ENCODE data around the gene NSL1.
"Not testable (repeated sequence)": the region's sequence is repeated elsewhere in the genome, so short reads cannot be mapped to it uniquely, and the experiment has no call there.

NSL1 gene, protein sequence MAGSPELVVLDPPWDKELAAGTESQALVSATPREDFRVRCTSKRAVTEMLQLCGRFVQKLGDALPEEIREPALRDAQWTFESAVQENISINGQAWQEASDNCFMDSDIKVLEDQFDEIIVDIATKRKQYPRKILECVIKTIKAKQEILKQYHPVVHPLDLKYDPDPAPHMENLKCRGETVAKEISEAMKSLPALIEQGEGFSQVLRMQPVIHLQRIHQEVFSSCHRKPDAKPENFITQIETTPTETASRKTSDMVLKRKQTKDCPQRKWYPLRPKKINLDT

GRCh38 chr1:212791676-212792395, at the start of gene NSL1, which contains the start of gene TATDN3:
Gene NSL1 (minus strand): TSS chr1:212791777. CDS start chr1:212791763, 14 bp downstream.
Gene TATDN3 (plus strand): TSS chr1:212791894. CDS start chr1:212791922, 28 bp downstream.
- Mint-ChIP-seq H3K27ac (peak within 1 kb of the TSS; percentile 99), H3K9me3 (peaks cover 5 to 9% of the 10 kb centered on the region in 2 donors), H3K36me3 (peaks cover 11 to 15% of the 10 kb centered on the region in 2 donors), H3K27me3 (no peaks in the 10 kb centered on the region), H3K4me3 (peak within 1 kb of the TSS; percentile 93 to 98), H3K4me1 (peaks cover 16 to 33% of the 10 kb centered on the region in 2 donors)
- peak; percentile 94 for DNase-seq
- peak; percentile 80 to 83 for ATAC-seq (replicated peaks)

DNA sequence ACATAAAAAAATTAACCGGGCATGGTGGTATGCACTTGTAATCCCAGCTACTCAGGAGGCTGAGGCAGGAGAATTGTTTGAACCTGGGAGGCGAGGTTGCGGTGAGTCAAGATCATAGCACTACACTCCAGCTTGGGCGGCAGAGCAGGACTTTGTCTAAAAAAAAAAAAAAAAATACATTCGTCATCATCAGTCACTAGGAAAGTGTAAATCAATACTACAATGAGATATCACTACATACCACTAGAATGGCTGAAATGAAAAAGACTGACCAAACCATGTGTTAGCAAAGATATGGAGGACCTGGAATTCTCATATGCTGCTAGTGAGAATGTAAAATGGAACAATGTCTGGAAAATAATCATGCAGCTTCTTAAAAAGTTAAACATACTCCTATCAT, 46.6 kb upstream of the NSL1 start:
- no peak for DNase-seq
- H3K36me3 Mint-ChIP-seq, result no peaks in the 10 kb centered on the region
- ATAC-seq (replicated peaks), result no peak
- no peaks in the 10 kb centered on the region for H3K27me3 Mint-ChIP-seq
- peaks cover 8 to 17% of the 10 kb centered on the region in 2 donors for H3K4me1 Mint-ChIP-seq
- H3K27ac Mint-ChIP-seq, result no peak overlapping the region
- no peak overlapping the region for H3K4me3 Mint-ChIP-seq
- no peaks in the 10 kb centered on the region for H3K9me3 Mint-ChIP-seq

DNA sequence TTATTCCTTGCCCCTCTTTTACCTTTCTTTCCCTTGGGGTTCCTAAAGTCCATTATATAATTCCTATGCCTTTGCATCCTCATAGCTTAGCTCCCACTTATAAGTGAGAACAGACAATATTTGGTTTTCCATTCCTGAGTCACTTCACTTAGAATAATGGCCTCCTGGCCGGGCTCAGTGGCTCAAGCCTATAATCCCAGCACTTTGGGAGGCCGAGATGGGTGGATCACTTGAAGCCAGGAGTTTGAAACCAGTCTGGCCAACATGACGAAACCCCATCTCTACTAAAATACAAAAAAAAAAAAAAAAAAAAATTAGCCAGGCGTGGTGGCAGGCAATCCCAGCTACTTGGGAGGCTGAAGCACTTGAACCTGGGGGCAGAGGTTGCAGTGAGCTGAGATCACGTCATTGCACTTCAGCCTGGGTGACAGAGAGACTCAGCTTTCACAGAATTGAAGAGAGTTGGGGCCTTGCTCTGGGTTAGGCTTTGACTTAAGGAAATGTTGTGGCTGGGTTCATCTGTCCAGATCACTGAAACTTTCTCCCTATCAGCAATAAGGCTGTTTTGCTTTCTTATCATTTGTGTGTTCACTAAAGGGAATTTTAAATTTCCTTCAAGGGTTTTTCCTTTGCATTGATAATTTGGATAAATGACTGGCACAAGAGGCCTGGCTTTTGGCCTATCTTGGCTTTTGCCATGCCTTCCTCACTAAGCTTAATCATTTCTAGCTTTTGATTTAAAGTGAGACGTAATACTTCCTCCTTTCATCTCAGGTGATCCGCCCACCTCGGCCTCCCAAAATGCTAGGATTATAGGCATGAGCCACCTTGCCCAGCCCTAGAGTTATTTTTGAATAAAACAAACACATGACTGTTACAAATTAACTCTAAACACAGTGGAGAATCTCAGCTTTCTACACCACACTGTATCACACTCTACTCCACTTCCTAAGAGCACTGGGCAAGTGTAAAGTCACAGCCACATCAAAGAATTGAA, 41.9 kb upstream of the NSL1 start:
- not testable (repeated sequence) for H3K27me3 Mint-ChIP-seq, H3K36me3 Mint-ChIP-seq, H3K9me3 Mint-ChIP-seq, H3K4me3 Mint-ChIP-seq
- H3K4me1 Mint-ChIP-seq, result peaks cover 17 to 36% of the 10 kb centered on the region in 2 donors
- DNase-seq, result peak; percentile 57
- peak overlapping the region; percentile 87 for H3K27ac Mint-ChIP-seq
- ATAC-seq (replicated peaks), result peak; percentile 84 to 88

GRCh38 chr1:212828395-212828794, 36.8 kb upstream of the NSL1 start:
- Mint-ChIP-seq H3K4me1 (peaks cover 14 to 29% of the 10 kb centered on the region in 2 donors), H3K4me3 (no peak overlapping the region), H3K27me3 (no peaks in the 10 kb centered on the region), H3K27ac (no peak overlapping the region), H3K9me3 (peaks cover 18 to 19% of the 10 kb centered on the region in 2 donors), H3K36me3 (peaks cover 28 to 30% of the 10 kb centered on the region in 2 donors)
- ATAC-seq (replicated peaks), result no peak
- no peak for DNase-seq

GRCh38 chr1:212827831-212828278, 36.3 kb upstream of the NSL1 start:
- peaks cover 28 to 30% of the 10 kb centered on the region in 2 donors for H3K36me3 Mint-ChIP-seq
- H3K4me3 Mint-ChIP-seq, result no peak overlapping the region
- DNase-seq (no peak), ATAC-seq (replicated peaks) (no peak)
- H3K27me3 Mint-ChIP-seq, result no peaks in the 10 kb centered on the region
- H3K27ac Mint-ChIP-seq, result no peak overlapping the region
- peaks cover 18 to 19% of the 10 kb centered on the region in 2 donors for H3K9me3 Mint-ChIP-seq
- peaks cover 10 to 24% of the 10 kb centered on the region in 2 donors for H3K4me1 Mint-ChIP-seq

DNA sequence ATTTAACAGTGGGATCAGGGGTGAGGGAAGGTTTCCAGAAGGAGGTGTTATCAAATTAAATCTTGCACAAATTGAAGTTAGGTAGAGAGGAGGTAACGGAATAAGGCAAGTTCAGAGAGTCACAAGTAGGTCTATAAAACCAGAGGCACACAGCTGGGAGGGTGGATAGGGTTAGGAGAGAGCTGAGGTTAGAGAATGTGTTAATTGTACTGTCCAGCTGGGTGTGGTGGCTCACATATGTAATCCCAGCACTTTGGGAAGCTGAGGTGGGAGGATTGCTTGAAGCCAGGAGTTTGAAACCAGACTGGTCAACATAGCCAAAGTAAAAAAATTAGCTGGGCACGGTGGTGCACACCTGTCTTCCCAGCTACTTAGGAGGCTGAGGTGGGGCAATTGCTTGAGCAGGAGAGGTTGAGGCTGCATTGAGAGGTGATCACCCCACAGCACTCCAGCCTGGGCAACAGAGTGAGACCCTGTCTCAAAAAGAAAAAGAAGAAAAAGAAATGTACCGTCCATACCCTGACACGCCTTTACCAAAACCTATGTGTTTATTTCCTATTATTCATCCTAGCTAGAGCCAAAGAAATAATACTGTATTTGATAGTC, 35.7 kb upstream of the NSL1 start:
- no peak overlapping the region for H3K4me3 Mint-ChIP-seq
- H3K36me3 Mint-ChIP-seq, result peaks cover 28 to 30% of the 10 kb centered on the region in 2 donors
- no peaks in the 10 kb centered on the region for H3K27me3 Mint-ChIP-seq
- H3K9me3 Mint-ChIP-seq, result peaks cover 18 to 19% of the 10 kb centered on the region in 2 donors
- H3K27ac Mint-ChIP-seq, result no peak overlapping the region
- peaks cover 9 to 20% of the 10 kb centered on the region in 2 donors for H3K4me1 Mint-ChIP-seq
- DNase-seq (no peak), ATAC-seq (replicated peaks) (no peak)

- no peak for DNase-seq
- ATAC-seq (replicated peaks), result no peak
- no peaks in the 10 kb centered on the region for H3K27me3 Mint-ChIP-seq
- H3K27ac Mint-ChIP-seq, result peak overlapping the region; percentile 47
- H3K36me3 Mint-ChIP-seq, result peaks cover 25 to 34% of the 10 kb centered on the region in 2 donors
- H3K9me3 Mint-ChIP-seq, result peaks cover 18% of the 10 kb centered on the region in 2 donors
- H3K4me3 Mint-ChIP-seq, result no peak overlapping the region
- peaks cover 4 to 13% of the 10 kb centered on the region in 2 donors for H3K4me1 Mint-ChIP-seq
Measured at GRCh38 chr1:212825798-212826452, 34.3 kb upstream of the NSL1 start.

DNA sequence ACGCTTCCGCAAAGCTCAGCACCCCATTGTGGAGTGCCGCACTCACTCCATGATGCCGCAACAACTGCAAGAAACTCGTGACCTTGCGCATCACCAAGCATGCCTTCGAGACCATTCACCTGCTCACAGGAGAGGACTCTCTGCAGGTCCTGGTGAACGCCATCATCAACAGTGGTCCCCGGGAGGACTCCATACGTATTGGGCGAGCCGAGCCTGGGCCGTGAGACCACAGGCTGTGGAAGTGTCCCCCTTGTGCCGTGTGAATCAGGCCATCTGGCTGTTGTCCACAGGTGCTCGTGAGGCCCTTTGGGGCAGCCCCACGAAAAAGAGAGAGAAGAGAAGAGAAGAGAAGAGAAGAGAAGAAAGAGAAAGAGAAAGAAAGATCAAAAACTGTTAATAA, 32.6 kb upstream of the NSL1 start:
- no peak for DNase-seq
- Mint-ChIP-seq H3K4me3 (no peak overlapping the region), H3K36me3 (peaks cover 25 to 34% of the 10 kb centered on the region in 2 donors), H3K9me3 (peaks cover 18% of the 10 kb centered on the region in 2 donors), H3K4me1 (peaks cover 14 to 29% of the 10 kb centered on the region in 2 donors), H3K27ac (no peak overlapping the region), H3K27me3 (no peaks in the 10 kb centered on the region)
- no peak for ATAC-seq (replicated peaks)

GRCh38 chr1:212822956-212823355, 31.4 kb upstream of the NSL1 start:
- H3K9me3 Mint-ChIP-seq, result peaks cover 18% of the 10 kb centered on the region in 2 donors
- ATAC-seq (replicated peaks) (no peak), DNase-seq (no peak)
- no peaks in the 10 kb centered on the region for H3K27me3 Mint-ChIP-seq
- peaks cover 16 to 37% of the 10 kb centered on the region in 2 donors for H3K4me1 Mint-ChIP-seq
- H3K36me3 Mint-ChIP-seq, result peaks cover 25 to 33% of the 10 kb centered on the region in 2 donors
- H3K4me3 Mint-ChIP-seq, result no peak overlapping the region
- no peak overlapping the region for H3K27ac Mint-ChIP-seq

DNA sequence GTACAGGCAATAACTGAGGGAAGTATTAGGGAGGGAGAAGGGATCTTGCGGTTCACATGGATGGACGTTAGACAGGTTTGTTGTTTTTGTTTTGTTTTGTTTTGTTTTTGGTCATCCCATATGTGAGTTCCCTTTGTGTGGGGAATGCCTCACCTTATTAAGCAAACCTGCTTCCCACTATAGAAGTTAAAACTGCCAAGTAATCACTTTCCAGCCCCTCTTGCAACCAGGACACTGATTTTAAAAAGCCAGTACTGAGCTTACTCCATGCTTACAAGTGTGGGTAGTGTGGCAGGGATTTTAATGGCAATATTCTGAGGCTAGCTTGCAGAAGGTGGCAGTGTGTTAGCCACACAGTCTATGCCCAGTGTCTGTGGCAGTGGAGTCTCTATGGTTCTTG, 29.4 kb upstream of the NSL1 start:
- no peak for ATAC-seq (replicated peaks)
- H3K4me3 Mint-ChIP-seq, result no peak overlapping the region
- peaks cover 18 to 37% of the 10 kb centered on the region in 2 donors for H3K4me1 Mint-ChIP-seq
- H3K27ac Mint-ChIP-seq, result no peak overlapping the region
- DNase-seq, result no peak
- H3K27me3 Mint-ChIP-seq, result no peaks in the 10 kb centered on the region
- peaks cover 11 to 14% of the 10 kb centered on the region in 2 donors for H3K9me3 Mint-ChIP-seq
- H3K36me3 Mint-ChIP-seq, result peaks cover 18 to 21% of the 10 kb centered on the region in 2 donors

DNA sequence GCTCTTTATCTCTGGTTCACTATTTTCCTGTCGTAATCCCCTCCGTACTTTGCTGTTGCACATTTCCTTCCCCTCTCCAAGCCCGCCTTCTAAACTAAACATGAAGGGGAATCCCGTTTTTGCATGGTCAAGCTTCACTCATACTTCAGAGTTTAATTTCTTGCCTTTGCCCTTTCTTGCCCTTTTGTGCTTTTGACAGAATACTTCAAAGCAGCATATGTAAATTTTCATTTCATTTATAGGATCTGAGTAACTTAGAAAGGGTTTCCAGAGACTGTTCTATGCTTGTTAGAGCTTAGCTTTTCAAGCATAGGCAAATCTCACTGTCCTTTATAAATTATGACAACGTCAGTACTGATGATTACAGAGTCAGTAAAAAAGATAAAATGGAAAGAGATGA, 28.1 kb upstream of the NSL1 start:
- peaks cover 20 to 37% of the 10 kb centered on the region in 2 donors for H3K4me1 Mint-ChIP-seq
- H3K27me3 Mint-ChIP-seq, result no peaks in the 10 kb centered on the region
- H3K4me3 Mint-ChIP-seq, result peak overlapping the region; percentile 75 to 77
- peaks cover 5 to 8% of the 10 kb centered on the region in 2 donors for H3K9me3 Mint-ChIP-seq
- ATAC-seq (replicated peaks) (peak; percentile 91 to 97), DNase-seq (peak; percentile 41)
- H3K27ac Mint-ChIP-seq, result peak overlapping the region; percentile 77
- H3K36me3 Mint-ChIP-seq, result peaks cover 15 to 18% of the 10 kb centered on the region in 2 donors

- Mint-ChIP-seq H3K4me1 (peaks cover 16 to 28% of the 10 kb centered on the region in 2 donors), H3K9me3 (no peaks in the 10 kb centered on the region), H3K36me3 (peaks cover 5 to 13% of the 10 kb centered on the region in 2 donors), H3K27me3 (no peaks in the 10 kb centered on the region), H3K27ac (no peak overlapping the region), H3K4me3 (no peak overlapping the region)
- ATAC-seq (replicated peaks) (no peak), DNase-seq (no peak)
Measured at GRCh38 chr1:212816567-212817278, 25.1 kb upstream of the NSL1 start.
